ENCODE data around the gene SGTB. TPM values are rescaled to one million over a fixed set of nuclear protein-coding genes. Genes with fewer than 3 reads are reported as not detected.

The SGTB gene
- total and polyA plus RNA-seq, 2 of the 8 experiments (the other 6 are each of a cell fraction or from before 2014, with no cell fraction given) = 2.2 to 18.7 TPM

DNA sequence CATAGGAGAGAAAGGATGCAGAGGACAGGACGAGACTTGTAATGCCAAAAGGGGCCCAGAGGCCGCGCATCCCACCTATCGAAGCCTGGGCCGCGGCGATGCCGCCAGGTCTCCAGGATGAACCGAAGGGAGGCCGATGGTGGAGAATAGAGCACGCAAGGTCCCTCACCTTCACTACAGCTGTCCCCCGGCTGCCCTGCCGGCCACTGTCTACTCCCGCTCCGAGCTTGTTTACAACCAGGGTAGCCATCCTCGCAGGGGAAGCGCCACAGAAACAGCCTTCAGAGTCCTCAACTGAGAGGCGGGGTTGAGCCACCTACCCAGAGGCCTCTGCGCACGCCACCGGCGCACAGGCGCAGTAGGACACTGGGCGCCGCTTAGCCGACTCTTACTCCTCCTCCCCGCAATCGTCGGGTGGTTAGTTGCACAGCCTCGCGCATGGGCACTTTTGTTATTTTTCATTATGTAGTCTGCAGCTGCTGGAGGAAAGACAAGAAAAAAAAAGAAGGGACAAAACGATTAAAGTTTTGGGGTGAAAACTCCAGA is 97.8 kb downstream of the SGTB start, which contains the start of gene TRIM23:
TSS of gene TRIM23 (minus strand) at position 309 of the 546 bp plus-strand sequence. CDS start at position 250, 59 bp downstream.
- Histone ChIP-seq H3K56ac (replicated peaks; ENCODE audit: insufficient read length, low read depth, low read length) (peak within 1 kb of the TSS; percentile 66), H3K4me1 (replicated peaks in 1 of 4; ENCODE audit: control insufficient read depth in 3 of 4, insufficient read depth in 4 of 4, low read length in 3 of 4) (peaks cover 0 to 4% (median 2%) of the 10 kb centered on the region in 4 experiments; a peak in 3 of 7 replicates), H2BK5ac (ENCODE audit: low read depth, low read length) (peak within 1 kb of the TSS; percentile 69), H4K8ac (ENCODE audit: extremely low read depth, insufficient read depth, low read length) (peak within 1 kb of the TSS; percentile 92), H4K20me1 (replicated peaks in 1 of 2; ENCODE audit: control insufficient read depth in 1 of 2, insufficient read depth in 2 of 2, low read length in 2 of 2) (peaks cover 0 to under 1% of the 10 kb centered on the region in 2 experiments), H3K79me2 (ENCODE audit: control insufficient read depth in 1 of 2, insufficient read depth in 2 of 2, low read length in 2 of 2) (peaks cover 5 to 67% of the 10 kb centered on the region in 2 experiments; a peak in 3 of 4 replicates), H3K14ac (ENCODE audit: insufficient read length) (no peak within 1 kb of the TSS), H4K5ac (ENCODE audit: insufficient read length, low read depth, low read length) (peak within 1 kb of the TSS; percentile 73), H2BK20ac (ENCODE audit: low read length) (no peak within 1 kb of the TSS), H3K23me2 (ENCODE audit: low read depth, low read length) (peaks cover 3% of the 10 kb centered on the region), H2BK15ac (ENCODE audit: low read length) (no peak within 1 kb of the TSS), H2AK5ac (ENCODE audit: low read depth, low read length) (no peak within 1 kb of the TSS), H3K4me2 (ENCODE audit: insufficient read depth in 1 of 2, low read depth in 2 of 2, low read length in 2 of 2) (peak within 1 kb of the TSS; percentile 70 to 87), H3K4me3 (ENCODE audit: extremely low read depth in 1 of 4, insufficient read depth in 2 of 4, low read depth in 3 of 4, low read length in 4 of 4) (peak within 1 kb of the TSS; percentile 92 to 97 (median 96)), H3K9ac (replicated peaks in 1 of 4; ENCODE audit: extremely low read depth in 1 of 4, low read depth in 3 of 4, low read length in 3 of 4) (peak within 1 kb of the TSS; percentile 79 to 98 (median 88)), H3K4ac (replicated peaks; ENCODE audit: insufficient read length, low read depth, low read length) (peak within 1 kb of the TSS; percentile 21), H3K18ac (ENCODE audit: extremely low read depth, low read length) (peak within 1 kb of the TSS; percentile 73), H3K36me3 (ENCODE audit: control insufficient read depth in 2 of 4, insufficient read depth in 4 of 4, low read length in 3 of 4) (no peaks in the 10 kb centered on the region; a peak in 1 of 8 replicates), H3K79me1 (ENCODE audit: low read depth, low read length) (no peaks in the 10 kb centered on the region), H3K27me3 (replicated peaks in 1 of 4; ENCODE audit: control insufficient read depth in 3 of 4, extremely low read depth in 1 of 4, insufficient read depth in 3 of 4, low read length in 3 of 4) (no peaks in the 10 kb centered on the region), H4K91ac (replicated peaks; ENCODE audit: insufficient read length, low read length) (peak within 1 kb of the TSS; percentile 87), H2BK120ac (replicated peaks; ENCODE audit: low read depth, low read length) (peak within 1 kb of the TSS; percentile 88), H3K9me3 (ENCODE audit: insufficient read depth in 2 of 2, low read depth in 1 of 2, low read length in 1 of 2) (no peaks in the 10 kb centered on the region), H3K27ac (ENCODE audit: low read depth, low read length) (peak within 1 kb of the TSS; percentile 76), H2AFZ (ENCODE audit: low read length) (peak within 1 kb of the TSS; percentile 99), H3K23ac (ENCODE audit: insufficient read length) (no peak within 1 kb of the TSS), H2BK12ac (ENCODE audit: low read depth, low read length) (peak within 1 kb of the TSS; percentile 18; the same call in 1 of the 2 replicates)
- CTCF ChIA-PET (ENCODE audit: partially characterized antibody) = interaction anchor here (0.7 to 0.8 kb wide), 2 partner anchors 40 to 199 kb away, joined by 3 read pairs; no protein-coding TSS in a partner anchor
- DNase-seq (ENCODE audit: low read depth in 1 of 2, low spot score in 2 of 2) = peak; percentile 70 to 89
- POLR2A ChIA-PET (ENCODE audit: partially characterized antibody) = interaction anchor here (0.7 to 1.2 kb wide), 10 partner anchors 9 to 855 kb away, joined by 3 to 6 read pairs (median 4); partner anchors contain the start of genes CENPK, CWC27, NLN and PPWD1
- no peak for FAIRE-seq
- 1% methylated on average over 30 of the region's 32 CpGs; no CpG with 5 or more reads in 1 of the 2 experiments for WGBS, 2 experiments (ENCODE audit: extremely low coverage in 1 of 2, insufficient coverage in 1 of 2, insufficient read length in 1 of 2, insufficient replicate concordance in 2 of 2, low coverage in 1 of 2, low lambda C conversion rate in 2 of 2, missing lambda C conversion rate in 1 of 2)
- no peak; the same call in 1 of the 2 replicates for TF ChIP-seq SP4 (IDR thresholded peaks at IDR 0.05; ENCODE audit: low read length)
- no peak for TF ChIP-seq TAF7 (optimal IDR thresholded peaks at IDR 0.05; ENCODE audit: borderline replicate concordance, low read depth, low read length)
- TF ChIP-seq RXRA (IDR thresholded peaks at IDR 0.05; ENCODE audit: insufficient read depth, low read depth, low read length) = no peak
- no peak for TF ChIP-seq EGR1 (IDR thresholded peaks at IDR 0.05; ENCODE audit: borderline replicate concordance, low read depth, low read length)
- TF ChIP-seq EP300 (IDR thresholded peaks at IDR 0.05; ENCODE audit: borderline replicate concordance in 1 of 2, low read depth in 2 of 2, low read length in 2 of 2) = no peak
- TF ChIP-seq YY1 (IDR thresholded peaks at IDR 0.05; ENCODE audit: low read depth, low read length) = no peak
- no peak for TF ChIP-seq SAP30 (IDR thresholded peaks at IDR 0.05; ENCODE audit: insufficient read depth, insufficient replicate concordance, low read length)
- TF ChIP-seq GTF2F1 (IDR thresholded peaks at IDR 0.05; ENCODE audit: borderline replicate concordance, low read depth, low read length) = no peak
- no peak for TF ChIP-seq HDAC2 (IDR thresholded peaks at IDR 0.05; ENCODE audit: borderline replicate concordance in 1 of 2, low read depth in 2 of 2, low read length in 2 of 2)
- TF ChIP-seq TBP (IDR thresholded peaks at IDR 0.05; ENCODE audit: low read depth, low read length) = peak; percentile 62; the same call in 1 of the 2 replicates
- no peak for TF ChIP-seq SIX5 (IDR thresholded peaks at IDR 0.05; ENCODE audit: low read depth, low read length)
